HEK293 (cell line): ENCODE results near the gene FSIP1.

Experiments
- CTCF ChIA-PET: fragments of 350-600 bp; formaldehyde crosslinking; extraction: SDS; loops from one replicate; lab custom pipeline; 2021; ENCODE audit warnings: antibody characterized with exemption; lab: Yijun Ruan, JAX
- POLR2A ChIA-PET: fragments of 300-600 bp; formaldehyde crosslinking; extraction: SDS; loops from one replicate; lab custom pipeline; 2020; ENCODE audit warnings: antibody characterized with exemption, inconsistent platforms; lab: Yijun Ruan, JAX
- H3K27ac ChIP-seq: fragments of 200-500 bp; sonication (Bioruptor generic); 2 replicates; pipeline ENCODE4 v1.5.1; 2014; ENCODE audit warnings: low read depth, low read length, control low read depth, inconsistent platforms; ENCODE audit errors: extremely low read depth
- H3K36me3 ChIP-seq, 2 experiments: fragments of 200-500 bp in 1 of 2; sonication (Bioruptor generic) in 1 of 2; 1 replicate in 1 of 2; 2 replicates in 1 of 2; pipeline ENCODE4 v1.5.1; 2014 to 2017; ENCODE audit warnings: inconsistent platforms in 2 of 2, low read length in 2 of 2; ENCODE audit not compliant: control insufficient read depth in 2 of 2, insufficient read depth in 1 of 2
- H3K4me1 ChIP-seq: fragments of 200-500 bp; sonication (Bioruptor generic); 2 replicates; pipeline ENCODE4 v1.5.1; 2014; ENCODE audit warnings: mild to moderate bottlenecking, low read length, inconsistent platforms; ENCODE audit not compliant: control insufficient read depth, insufficient read depth
- H3K4me3 ChIP-seq: 2 replicates; pipeline ENCODE4 v1.5.1; 2011; ENCODE audit warnings: low read depth, mild to moderate bottlenecking, control low read depth, low read length, moderate library complexity
- H3K9me3 ChIP-seq: fragments of 200-500 bp; sonication (Bioruptor generic); 2 replicates; pipeline ENCODE4 v1.5.1; 2014; ENCODE audit warnings: low read depth, low read length, inconsistent platforms; ENCODE audit not compliant: control insufficient read depth, insufficient read depth
- BCL6B ChIP-seq: fragments of 450-650 bp; formaldehyde crosslinking; IDR thresholded peaks from 2 replicates; pipeline ENCODE4 v1.5.1; 2017; ENCODE audit warnings: missing biosample characterization, missing genetic modification characterization
- EGR2 ChIP-seq: fragments of 450-650 bp; formaldehyde crosslinking; IDR thresholded peaks from 2 replicates; pipeline ENCODE4 v1.5.1; 2016; ENCODE audit warnings: low read depth, missing biosample characterization, missing genetic modification characterization
- GFI1B ChIP-seq: fragments of 450-650 bp; formaldehyde crosslinking; IDR thresholded peaks from 2 replicates; pipeline ENCODE4 v1.5.1; 2016; ENCODE audit warnings: missing biosample characterization, missing genetic modification characterization
- HOXA7 ChIP-seq: sonication (generic); formaldehyde crosslinking; IDR thresholded peaks from 2 replicates; pipeline ENCODE4 v1.8.1; 2022; ENCODE audit warnings: missing genetic modification reagents, borderline replicate concordance
- IKZF3 ChIP-seq: fragments of 450-650 bp; IDR thresholded peaks from 2 replicates; pipeline ENCODE4 v1.5.0; 2018; ENCODE audit warnings: missing biosample characterization, mild to moderate bottlenecking, missing genetic modification characterization, moderate library complexity
- KLF17 ChIP-seq: fragments of 450-650 bp; formaldehyde crosslinking; IDR thresholded peaks from 2 replicates; pipeline ENCODE4 v1.5.1; 2016; ENCODE audit warnings: missing biosample characterization, missing genetic modification characterization
- KLF7 ChIP-seq: fragments of 450-650 bp; formaldehyde crosslinking; IDR thresholded peaks from 2 replicates; pipeline ENCODE4 v1.5.1; 2016; ENCODE audit warnings: missing biosample characterization, missing genetic modification characterization, borderline replicate concordance
- OVOL3 ChIP-seq: fragments of 450-650 bp; formaldehyde crosslinking; IDR thresholded peaks from 2 replicates; pipeline ENCODE4 v1.5.1; 2016; ENCODE audit warnings: missing biosample characterization, missing genetic modification characterization
- PRDM1 ChIP-seq: fragments of 450-650 bp; formaldehyde crosslinking; IDR thresholded peaks from 2 replicates; pipeline ENCODE4; 2016; ENCODE audit warnings: missing biosample characterization, missing genetic modification characterization
- PRDM10 ChIP-seq: fragments of 450-650 bp; formaldehyde crosslinking; IDR thresholded peaks from 2 replicates; pipeline ENCODE4 v1.5.1; 2016; ENCODE audit warnings: missing biosample characterization, missing genetic modification characterization
- SCRT2 ChIP-seq: fragments of 450-650 bp; formaldehyde crosslinking; IDR thresholded peaks from 2 replicates; pipeline ENCODE4 v1.5.1; 2016; ENCODE audit warnings: missing biosample characterization, missing genetic modification characterization
- SP3 ChIP-seq: fragments of 450-650 bp; formaldehyde crosslinking; IDR thresholded peaks from 2 replicates; pipeline ENCODE4 v1.5.1; 2016; ENCODE audit warnings: missing biosample characterization, missing genetic modification characterization
- SP7 ChIP-seq: fragments of 450-650 bp; formaldehyde crosslinking; IDR thresholded peaks from 2 replicates; pipeline ENCODE4 v1.5.1; 2016; ENCODE audit warnings: missing biosample characterization, missing genetic modification characterization
- YY2 ChIP-seq: fragments of 450-650 bp; formaldehyde crosslinking; IDR thresholded peaks from 2 replicates; pipeline ENCODE4 v1.5.1; 2016; ENCODE audit warnings: missing biosample characterization, missing genetic modification characterization
- ZBTB21 ChIP-seq: fragments of 450-650 bp; formaldehyde crosslinking; IDR thresholded peaks from 2 replicates; pipeline ENCODE4 v1.5.1; 2017; ENCODE audit warnings: missing biosample characterization, missing genetic modification characterization
- ZBTB48 ChIP-seq: fragments of 450-650 bp; formaldehyde crosslinking; IDR thresholded peaks from 2 replicates; pipeline ENCODE4 v1.5.1; 2016; ENCODE audit warnings: missing biosample characterization, missing genetic modification characterization
- ZFP3 ChIP-seq: fragments of 450-650 bp; formaldehyde crosslinking; IDR thresholded peaks from 2 replicates; pipeline ENCODE4 v1.5.1; 2016; ENCODE audit warnings: low read depth, missing biosample characterization, missing genetic modification characterization
- ZFP37 ChIP-seq: fragments of 450-650 bp; formaldehyde crosslinking; IDR thresholded peaks from 2 replicates; pipeline ENCODE4 v1.5.1; 2016; ENCODE audit warnings: missing biosample characterization, missing genetic modification characterization
- ZNF133 ChIP-seq: fragments of 450-650 bp; formaldehyde crosslinking; IDR thresholded peaks from 2 replicates; pipeline ENCODE4 v1.5.1; 2016; ENCODE audit warnings: missing biosample characterization, missing genetic modification characterization
- ZNF202 ChIP-seq: fragments of 450-650 bp; formaldehyde crosslinking; IDR thresholded peaks from 2 replicates; pipeline ENCODE4 v1.5.1; 2016; ENCODE audit warnings: missing biosample characterization, missing genetic modification characterization, borderline replicate concordance
- ZNF596 ChIP-seq: fragments of 450-650 bp; IDR thresholded peaks from 2 replicates; pipeline ENCODE4 v1.5.0; 2018; ENCODE audit warnings: missing biosample characterization, mild to moderate bottlenecking, missing genetic modification characterization, moderate library complexity
- ZNF600 ChIP-seq: fragments of 450-650 bp; formaldehyde crosslinking; IDR thresholded peaks from 2 replicates; pipeline ENCODE4 v1.5.1; 2016; ENCODE audit warnings: missing biosample characterization, missing genetic modification characterization
- ZNF621 ChIP-seq: fragments of 450-650 bp; formaldehyde crosslinking; IDR thresholded peaks from 2 replicates; pipeline ENCODE4 v1.5.1; 2017; ENCODE audit warnings: missing biosample characterization, missing genetic modification characterization
- ZNF629 ChIP-seq: fragments of 450-650 bp; formaldehyde crosslinking; IDR thresholded peaks from 2 replicates; pipeline ENCODE4 v1.5.1; 2017; ENCODE audit warnings: missing biosample characterization, missing genetic modification characterization
- ZNF660 ChIP-seq: fragments of 450-650 bp; IDR thresholded peaks from 2 replicates; pipeline ENCODE4 v1.5.1; 2018; ENCODE audit warnings: missing biosample characterization, mild to moderate bottlenecking, missing genetic modification characterization
- ZNF830 ChIP-seq: fragments of 450-650 bp; IDR thresholded peaks from 2 replicates; pipeline ENCODE4 v1.5.0; 2018; ENCODE audit warnings: missing biosample characterization, missing genetic modification characterization, low read depth, mild to moderate bottlenecking, moderate library complexity
- ZNF843 ChIP-seq: fragments of 450-650 bp; formaldehyde crosslinking; IDR thresholded peaks from 2 replicates; pipeline ENCODE4 v1.5.1; 2016; ENCODE audit warnings: missing biosample characterization, missing genetic modification characterization

FSIP1 gene

GRCh38 chr15:39645138-39645975, 137.3 kb downstream of the FSIP1 start (continued):
- TF ChIP-seq IKZF3 (no peak), ZFP3 (no peak), SCRT2 (no peak), HOXA7 (CRISPR knock-in tag) (no peak), ZFP37 (tag by site-specific recombination) (no peak), KLF7 (tag by site-specific recombination) (no peak), GFI1B (tag by site-specific recombination) (no peak), SP7 (tag by site-specific recombination) (no peak), ZNF600 (tag by site-specific recombination) (no peak), EGR2 (tag by site-specific recombination) (no peak), ZNF596 (tag by site-specific recombination) (no peak)
- TF ChIP-seq, all 188 proteins: peak for 0

- CTCF ChIA-PET = interaction anchor here (0.6 to 1.1 kb wide), 3 partner anchors 64 to 370 kb away, joined by 3 to 8 read pairs (median 3); no protein-coding TSS in a partner anchor
- Histone ChIP-seq H3K4me3 (no peak overlapping the region), H3K27ac (no peak overlapping the region), H3K4me1 (no peaks in the 10 kb centered on the region), H3K9me3 (no peaks in the 10 kb centered on the region), H3K36me3 (no peaks in the 10 kb centered on the region)
- POLR2A ChIA-PET = no interaction called here
- TF ChIP-seq KLF17 (no peak), OVOL3 (tag by site-specific recombination) (no peak), ZBTB21 (tag by site-specific recombination) (no peak), BCL6B (tag by site-specific recombination) (no peak), ZNF660 (tag by site-specific recombination) (no peak), PRDM1 (tag by site-specific recombination) (no peak), ZNF629 (tag by site-specific recombination) (no peak), PRDM10 (tag by site-specific recombination) (no peak), YY2 (tag by site-specific recombination) (no peak), SP3 (tag by site-specific recombination) (no peak), ZNF843 (tag by site-specific recombination) (no peak), ZNF202 (tag by site-specific recombination) (no peak), ZNF133 (tag by site-specific recombination) (no peak), ZBTB48 (tag by site-specific recombination) (no peak), ZNF830 (tag by site-specific recombination) (no peak), ZNF621 (tag by site-specific recombination) (no peak)
Measured at GRCh38 chr15:39644136-39644535, 138.5 kb downstream of the FSIP1 start.
